NCI-H146 treated with DMSO at 0.1 percent for 48 hours (cell line): ENCODE results near the gene MAD1L1.

ENCODE experiments used
- DNase-seq: peaks from one replicate; lab custom pipeline; 2025; ENCODE audit not compliant: unreplicated experiment; lab: John Stamatoyannopoulos, UW

The MAD1L1 gene

GRCh38 chr7:2141651-2142050, 91.1 kb downstream of the MAD1L1 start:
- DNase-seq, result no peak

- DNase-seq, result no peak
Measured at GRCh38 chr7:2141021-2141410, 91.7 kb downstream of the MAD1L1 start.

DNA sequence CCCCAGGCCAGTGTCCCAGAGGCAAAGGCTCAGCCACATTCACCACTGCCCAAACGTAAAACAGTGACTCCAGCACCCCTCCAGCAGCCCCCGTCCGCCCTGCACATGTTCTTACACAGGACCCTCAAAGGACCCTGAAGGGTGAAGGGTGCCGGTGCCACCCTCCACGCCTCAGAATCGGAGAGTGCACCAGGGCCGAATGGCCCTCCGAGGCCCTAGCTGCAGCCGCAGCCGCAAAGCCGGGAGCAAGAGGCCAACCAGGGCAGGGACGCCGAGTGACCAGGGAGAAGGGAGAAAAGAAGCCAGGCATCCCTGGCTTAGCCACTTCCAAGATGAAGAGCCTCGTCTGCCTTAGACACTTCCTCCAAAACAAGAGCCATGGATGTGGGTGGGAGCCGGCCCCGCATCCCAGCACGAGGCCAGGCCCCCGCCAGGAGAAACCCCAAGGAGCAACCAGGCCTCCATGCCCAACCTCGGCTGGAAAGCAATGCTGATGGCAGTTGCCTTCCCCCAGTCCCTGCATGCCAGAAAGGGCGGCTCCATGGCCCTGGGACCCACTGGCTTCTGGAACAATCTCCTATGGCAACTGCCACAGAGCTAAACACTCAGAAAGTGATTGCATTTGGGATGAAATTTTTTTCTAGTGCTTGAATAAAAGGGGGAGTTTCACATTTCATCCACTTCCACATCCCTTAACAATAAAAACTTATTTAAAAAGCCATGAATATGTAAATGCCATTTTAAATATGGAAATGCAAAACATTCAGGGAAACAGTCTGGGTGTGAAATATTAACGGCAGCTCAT, 92.3 kb downstream of the MAD1L1 start:
- DNase-seq, result no peak

- DNase-seq, result no peak
Measured at GRCh38 chr7:2139004-2139699, 93.6 kb downstream of the MAD1L1 start.

GRCh38 chr7:2138146-2138765, 94.5 kb downstream of the MAD1L1 start:
- DNase-seq, result no peak

GRCh38 chr7:2134740-2135139, 98.0 kb downstream of the MAD1L1 start:
- no peak for DNase-seq

- no peak for DNase-seq
Measured at GRCh38 chr7:2132243-2132642, 100.5 kb downstream of the MAD1L1 start.

- no peak for DNase-seq
Measured at GRCh38 chr7:2131800-2132199, 100.9 kb downstream of the MAD1L1 start.

DNA sequence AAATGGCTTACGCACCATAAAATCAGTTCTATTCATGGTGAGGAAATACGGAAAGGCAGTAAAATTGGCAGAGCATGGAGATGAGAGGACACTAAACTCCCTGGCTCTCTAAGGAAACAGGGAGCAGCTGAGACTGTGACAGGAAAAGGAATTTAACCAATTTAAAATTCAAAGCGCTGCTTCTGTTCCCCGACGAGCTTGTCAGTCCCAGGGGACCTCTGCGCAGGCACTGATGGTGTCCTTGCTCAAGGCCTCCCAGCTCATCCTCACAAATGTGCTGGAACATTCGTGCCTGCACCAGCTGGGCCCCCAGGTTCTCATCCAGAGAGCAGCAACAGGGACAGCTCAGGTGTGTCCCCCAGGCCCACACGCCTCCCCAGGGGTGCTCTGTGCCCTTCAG, 101.4 kb downstream of the MAD1L1 start:
- DNase-seq, result no peak

GRCh38 chr7:2130096-2130375, 102.7 kb downstream of the MAD1L1 start:
- DNase-seq, result no peak

DNA sequence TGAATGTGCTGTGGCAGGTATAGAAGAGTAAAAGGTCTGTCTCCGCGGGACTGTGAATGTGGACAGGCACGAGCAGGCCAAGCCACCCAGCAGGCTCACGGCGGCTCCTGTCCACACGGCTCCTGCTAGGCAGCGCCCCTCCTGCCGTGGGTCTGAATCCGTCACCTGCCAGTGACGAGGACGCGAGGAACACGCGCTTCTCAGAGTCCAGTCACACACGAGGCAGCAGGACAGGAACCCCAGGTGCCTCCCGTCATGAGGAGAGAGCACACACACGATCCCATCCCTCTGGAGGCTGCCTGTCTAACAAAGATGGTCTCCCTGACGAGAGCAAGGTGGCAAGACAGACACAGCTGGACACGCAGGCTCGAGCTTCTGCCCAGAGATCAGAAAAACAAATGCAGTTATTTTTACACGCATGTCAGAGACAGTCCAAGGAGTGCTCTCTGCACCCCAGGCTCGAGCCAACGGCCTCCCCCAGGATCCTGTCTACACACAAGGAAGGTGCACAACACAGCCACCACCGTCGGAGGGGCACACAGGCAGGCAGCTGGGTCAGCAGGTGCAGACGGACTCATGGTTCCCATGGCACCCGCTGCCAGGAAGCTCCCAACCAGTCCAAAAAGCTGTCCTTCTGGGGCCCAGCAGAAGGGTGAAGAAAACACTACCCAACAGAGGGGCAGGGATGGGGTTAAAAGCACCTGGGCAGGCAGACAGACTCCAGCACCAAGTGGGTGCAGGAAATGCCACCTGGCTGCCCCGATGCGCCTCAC, 103.2 kb downstream of the MAD1L1 start:
- no peak for DNase-seq

DNA sequence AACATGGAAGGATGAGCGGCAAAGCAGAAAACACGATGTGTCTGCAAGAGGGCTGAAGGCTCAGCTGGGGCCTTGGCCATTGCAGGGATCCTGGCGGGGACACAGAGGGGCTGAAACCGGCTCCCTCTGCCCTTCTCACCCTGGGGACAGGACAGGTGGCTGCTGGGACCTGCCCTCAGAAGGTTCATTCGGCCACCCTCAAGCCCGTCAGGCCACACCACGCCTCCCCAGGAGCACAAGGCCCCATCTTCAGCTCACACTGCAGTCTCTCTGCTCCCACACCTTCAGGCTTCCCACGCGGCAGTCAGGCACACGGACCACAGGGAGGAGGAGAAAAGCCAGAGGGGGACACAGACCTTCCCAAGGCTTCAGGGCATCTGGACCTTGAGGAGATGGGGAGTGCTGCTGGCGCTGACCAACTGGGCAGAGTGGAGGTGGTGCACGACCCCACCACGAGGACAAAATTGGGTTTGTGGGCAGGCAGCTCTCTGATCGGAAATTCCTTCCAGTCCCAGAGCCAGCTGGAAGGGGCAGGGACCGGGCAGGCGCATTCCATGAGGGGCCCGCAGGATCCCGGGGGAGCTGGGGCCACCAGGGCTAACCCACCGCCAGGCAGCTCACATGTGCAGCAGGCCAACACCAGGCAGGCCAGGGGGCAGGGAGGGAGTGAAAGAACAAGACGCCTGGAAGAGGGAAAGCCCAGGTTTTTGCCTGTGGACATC, 104.0 kb downstream of the MAD1L1 start:
- no peak for DNase-seq

- DNase-seq, result no peak
Measured at GRCh38 chr7:2126621-2127020, 106.1 kb downstream of the MAD1L1 start.

DNA sequence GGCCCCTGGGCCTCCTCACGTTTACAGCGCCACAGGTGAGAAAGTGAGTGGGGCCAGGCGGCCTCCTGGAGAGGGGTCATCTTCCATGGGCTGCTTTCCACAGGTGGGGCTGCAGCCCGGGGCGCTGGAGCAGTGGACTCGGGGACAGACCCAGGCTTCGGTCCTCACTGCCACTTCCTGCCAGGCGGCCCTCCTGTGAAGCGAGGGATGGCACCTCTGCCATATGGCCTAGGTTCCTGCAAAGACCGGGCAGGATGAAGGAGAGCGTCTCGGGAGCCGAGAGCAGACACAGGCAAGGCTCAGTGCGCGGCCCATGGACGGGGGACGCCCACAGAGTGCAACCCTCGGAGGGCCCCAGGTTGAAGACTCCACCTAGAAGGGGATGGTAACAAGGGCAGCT, 106.8 kb downstream of the MAD1L1 start:
- DNase-seq, result no peak

DNA sequence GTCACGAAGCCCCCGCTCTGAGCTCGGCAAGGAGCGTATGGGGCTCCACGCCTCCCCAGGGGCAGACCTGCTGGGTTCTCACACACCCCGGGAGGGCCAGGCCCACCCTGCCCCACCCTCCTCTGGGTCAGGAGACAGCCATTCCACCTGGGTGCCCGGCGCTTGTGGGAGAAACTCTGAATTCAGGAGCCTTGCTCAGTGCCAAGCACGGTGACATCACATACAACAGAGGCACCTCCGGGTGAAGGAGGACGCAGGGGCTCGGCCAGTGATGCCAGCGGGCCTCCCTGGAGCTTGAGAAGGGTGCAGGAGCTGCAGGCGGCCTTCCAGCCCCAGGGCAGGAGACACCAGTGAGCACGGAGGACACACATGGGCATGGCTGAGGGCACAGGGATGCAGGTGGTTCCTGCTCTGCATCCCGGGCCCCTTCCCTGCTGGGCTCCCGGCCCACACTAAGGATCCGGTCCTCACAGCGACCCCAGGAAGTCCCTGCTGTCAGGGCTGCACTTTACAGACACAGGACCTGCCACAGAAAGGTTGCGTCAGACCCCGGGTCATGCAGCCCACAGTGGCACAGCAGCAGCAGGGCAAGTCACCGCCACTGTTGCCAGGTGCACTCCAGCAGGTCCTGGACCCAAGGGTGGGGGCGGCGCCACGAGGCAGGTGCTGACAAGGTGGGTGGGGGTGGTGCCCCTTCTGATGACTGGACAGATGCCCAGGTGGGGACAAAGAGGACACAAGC, 108.0 kb downstream of the MAD1L1 start:
- DNase-seq, result no peak

- DNase-seq, result no peak
Measured at GRCh38 chr7:2123916-2124315, 108.8 kb downstream of the MAD1L1 start.

DNA sequence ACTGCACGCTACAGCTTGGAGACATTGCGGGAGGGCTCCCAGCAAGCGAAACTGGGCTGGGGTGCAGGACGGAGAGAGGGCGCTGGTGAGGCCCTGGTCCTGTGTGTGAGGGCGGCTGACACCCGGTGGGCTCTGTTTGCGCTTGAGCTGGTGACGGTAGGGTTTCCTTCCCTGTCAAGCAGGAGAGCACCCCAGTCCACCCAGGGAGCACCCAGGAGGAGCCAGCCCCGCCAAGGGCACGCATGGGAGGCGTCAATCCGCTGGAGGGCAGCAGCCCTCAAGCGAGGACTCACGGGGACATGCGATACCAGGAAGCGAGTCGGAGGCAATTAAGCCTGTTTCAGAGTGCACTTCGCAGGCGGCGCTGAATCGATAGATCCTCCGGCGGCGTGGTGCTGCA, 109.4 kb downstream of the MAD1L1 start:
- no peak for DNase-seq

DNA sequence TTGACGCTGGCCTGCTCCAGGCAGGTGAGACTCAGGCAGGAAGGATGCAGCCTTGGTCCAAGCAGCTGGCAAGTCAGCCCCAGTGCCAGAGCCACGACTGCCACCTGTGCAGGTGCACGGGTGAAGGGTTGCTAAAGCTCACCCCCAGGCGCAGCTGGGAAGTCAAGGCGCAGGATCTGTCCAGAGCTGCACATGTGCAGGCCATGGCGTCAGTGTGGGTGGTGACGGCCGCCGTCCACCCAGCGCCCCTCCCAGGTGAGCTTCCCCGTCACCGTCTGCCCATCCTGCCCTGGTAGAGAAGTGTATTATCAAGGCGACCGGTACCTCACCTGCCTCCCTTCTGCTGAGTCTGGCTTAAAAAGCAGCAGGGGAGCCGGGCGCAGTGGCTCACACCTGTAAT, 110.1 kb downstream of the MAD1L1 start:
- no peak for DNase-seq

DNA sequence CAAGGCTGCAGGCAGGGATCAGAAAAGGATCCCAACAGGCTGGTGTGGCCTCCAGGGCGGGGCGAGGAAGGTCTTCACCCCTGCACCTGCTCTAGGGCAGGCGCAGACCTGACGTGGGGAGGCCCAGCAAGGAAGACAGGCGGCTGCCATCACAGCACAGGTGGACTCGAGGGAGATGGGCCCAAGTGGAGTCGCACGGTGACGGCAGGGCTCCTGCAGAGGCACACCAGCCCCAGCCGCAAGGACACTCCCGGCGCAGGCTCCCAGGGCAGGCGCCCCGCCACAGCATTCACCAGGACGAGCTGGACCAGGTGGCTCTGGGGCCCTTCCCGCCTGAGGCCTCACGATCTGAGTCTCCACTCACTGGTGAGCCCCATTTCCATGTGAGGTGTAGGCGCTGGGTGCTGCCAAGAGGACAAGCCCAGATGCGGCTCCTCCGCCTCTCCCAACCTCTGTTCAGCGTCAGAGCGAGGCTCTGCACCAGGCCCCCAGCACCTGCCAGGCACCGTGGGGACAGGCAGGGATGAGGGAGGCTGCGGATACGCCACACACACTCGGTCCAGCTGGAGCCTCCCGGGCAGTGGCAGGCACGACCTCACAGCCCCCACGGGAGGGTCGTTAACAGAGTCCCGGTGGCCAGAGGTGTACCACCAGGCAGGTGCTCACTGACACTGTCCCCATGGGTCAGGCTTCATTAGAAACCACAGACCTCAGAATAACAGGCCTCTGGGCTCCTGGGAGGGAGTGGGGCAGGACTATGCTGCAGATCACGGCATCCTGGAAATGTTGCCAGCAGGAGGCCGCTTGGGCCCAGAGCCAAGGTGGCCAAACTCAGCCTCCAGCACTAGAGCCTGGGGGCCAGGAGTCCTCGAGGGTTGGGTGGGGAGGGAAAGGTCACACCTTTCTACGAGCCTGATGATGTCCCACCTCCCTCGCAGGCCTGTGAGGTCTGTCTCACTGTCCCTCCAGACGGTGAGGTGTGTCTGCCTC, 111.6 kb downstream of the MAD1L1 start:
- no peak for DNase-seq
